Activated T-cell treated with anti-CD3 and anti-CD28 coated beads for 1 hour (primary cell): Measurements from ENCODE around the gene MARK3.
A peak's percentile ranks its signal among the peaks of the same experiment; 100 is the strongest.

ENCODE experiments used
- DNase-seq: peaks from one replicate; pipeline ENCODE4 v3.0.0-alpha.2; 2020; ENCODE audit warnings: low read depth

MARK3 gene

DNA sequence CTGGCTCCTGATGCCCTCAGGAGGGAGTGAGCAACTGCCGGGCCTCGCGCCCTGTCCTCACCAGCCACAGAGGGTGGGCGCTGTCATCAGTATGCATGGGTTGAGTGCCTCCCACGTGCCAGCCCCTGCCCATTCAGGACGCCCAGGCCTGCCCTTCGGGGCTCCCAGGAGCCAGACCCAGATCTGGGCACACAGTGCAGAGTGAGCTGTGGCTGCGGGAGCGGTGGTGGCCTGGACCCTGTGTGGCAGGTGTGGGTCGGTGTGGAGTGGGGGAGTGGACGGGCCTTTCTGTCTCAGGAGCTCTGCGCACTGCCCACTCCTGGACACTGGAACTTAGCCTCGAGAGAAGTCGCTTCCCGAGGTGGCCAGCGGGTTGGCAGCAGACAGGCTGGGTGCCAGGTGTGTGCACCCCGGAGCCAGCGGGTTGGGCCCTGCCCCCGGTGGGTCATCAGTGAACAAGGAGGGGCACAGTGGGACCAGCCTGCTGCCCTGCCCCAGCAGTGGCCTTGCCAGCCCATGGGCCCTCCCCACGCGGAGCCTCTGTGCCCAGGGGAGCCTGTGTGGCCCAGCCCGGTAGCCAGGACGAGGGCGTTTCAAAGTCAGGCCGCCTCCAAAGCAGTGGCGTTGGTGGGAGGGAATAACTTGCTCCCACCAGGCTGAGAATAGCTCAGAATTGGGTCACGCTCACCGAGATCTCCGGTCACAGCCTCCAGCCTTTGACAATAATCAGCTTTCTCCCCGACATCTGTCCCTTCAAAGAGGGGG is 153.3 kb downstream of the MARK3 start:
- no peak for DNase-seq

DNA sequence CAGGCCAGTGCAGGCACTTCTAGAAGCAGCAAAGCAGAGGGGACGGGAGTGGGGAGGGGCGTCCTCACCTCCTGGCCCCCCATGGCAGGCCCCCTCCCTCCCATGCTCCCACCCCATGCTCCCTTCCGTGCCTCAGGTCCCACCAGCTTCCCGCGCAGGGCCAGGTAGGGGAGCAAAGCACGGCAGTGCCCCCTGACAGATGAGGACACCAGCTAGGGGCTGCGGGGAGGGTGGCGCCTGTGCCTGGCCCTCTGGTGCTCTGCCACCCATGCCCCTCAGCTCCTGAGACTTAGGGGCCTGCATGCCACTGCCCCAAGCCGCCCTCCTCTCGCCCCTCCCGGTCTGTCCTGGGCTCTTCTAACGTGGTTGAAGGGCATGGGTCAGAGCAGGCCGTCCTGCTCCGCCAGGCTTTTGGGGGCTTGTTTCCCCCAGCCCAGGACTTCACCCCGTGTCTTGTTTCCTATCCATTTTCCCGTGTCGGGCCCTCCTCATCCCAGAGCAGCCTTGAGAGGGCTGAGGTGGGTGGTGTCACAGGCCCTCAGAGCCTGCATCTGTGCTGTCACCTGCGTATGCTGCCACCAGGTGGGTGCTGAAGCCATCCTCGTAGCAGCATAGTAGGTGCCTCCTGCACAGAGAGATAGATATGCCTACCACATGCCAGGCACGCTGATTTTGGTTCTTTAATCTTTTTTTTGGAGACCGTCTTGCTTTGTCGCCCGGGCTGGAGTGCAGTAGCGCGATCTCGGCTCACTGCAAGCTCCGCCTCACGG is 154.0 kb downstream of the MARK3 start:
- DNase-seq = no peak

DNA sequence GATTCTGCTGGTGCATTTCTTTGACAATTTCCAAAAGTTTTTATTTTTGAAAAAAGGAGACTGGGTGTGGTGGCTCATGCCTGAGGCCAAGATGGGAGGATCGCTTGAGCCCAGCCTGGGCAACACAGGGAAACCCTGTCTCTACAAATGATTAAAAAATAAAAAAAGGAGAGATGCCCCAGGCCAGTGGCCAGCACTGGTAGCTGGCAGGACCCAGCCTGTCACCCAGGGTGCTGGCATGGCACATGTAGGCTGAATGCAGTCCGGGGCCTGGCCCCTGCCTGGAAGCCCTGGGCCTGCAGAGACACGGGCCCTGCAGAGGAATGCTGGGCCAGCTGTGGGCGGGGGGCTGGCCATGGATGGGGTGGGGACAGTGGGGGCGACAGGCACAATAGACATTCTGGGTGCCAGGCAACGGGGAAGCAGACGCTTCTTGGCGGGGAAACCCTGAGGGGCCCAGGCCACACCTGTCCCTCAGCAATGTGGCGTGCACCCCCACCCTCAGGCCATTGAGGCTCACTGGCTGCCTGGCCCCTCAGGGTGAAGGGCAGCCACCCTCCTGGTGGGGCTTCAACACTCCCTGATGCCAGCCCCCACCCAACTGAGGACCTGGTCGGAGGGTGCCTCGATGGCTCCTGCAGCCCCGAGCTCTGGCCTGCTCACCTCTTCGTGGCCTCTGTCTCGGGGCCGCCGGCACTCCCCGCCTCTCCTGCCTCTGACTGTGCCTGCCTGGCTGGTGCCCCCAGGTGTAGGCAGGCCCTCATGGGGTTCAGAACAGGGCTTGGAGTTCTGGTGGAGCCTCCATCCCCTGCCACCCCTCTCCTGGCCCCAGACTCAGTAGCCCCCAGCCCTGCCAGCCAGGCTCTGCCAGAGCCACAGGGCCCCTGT is 155.8 kb downstream of the MARK3 start:
- DNase-seq = no peak

DNA sequence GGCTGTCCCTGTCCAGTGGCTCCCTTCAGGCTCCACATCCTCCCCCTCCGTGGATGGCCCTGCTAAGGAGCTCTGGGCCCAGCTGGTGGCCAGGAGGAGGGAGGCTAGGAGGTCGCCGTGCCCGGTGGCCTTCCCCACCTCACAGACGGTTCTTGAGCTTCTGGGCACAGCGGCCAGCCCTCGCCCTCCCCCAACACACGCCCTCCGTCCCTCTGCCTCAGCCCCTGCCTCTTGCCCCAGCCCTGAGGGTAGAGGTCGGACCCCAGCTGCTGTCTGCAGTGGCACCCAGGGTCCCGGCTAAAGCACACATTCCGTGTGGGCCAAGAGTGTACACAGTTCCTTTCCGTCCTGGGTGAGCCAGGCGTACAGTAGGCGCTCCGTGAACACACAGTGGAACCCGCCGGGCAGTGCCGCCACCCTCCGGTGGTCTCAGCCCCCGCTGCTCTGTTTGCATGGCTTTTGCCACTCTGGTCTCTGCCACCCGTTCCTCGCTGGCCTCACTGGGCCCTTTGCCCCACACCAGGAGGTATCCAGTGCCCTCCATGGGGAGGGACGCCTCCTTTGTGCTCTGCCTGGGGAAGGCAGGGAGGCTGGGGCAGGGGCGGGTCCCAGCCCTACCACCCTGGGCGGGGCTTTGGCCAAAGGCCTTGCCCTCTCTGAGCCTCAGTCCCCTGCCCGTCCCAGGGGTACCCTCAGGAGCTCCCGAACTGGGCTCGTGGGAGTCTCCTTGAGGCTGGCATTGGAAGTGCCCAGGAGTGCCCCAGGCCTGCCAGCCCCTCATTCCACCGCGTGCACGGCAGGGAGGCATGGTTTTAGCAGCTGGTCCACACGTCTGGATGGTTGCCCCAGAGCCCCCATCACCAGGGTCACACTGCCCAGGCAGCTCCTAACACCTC is 156.7 kb downstream of the MARK3 start:
- DNase-seq = no peak

DNA sequence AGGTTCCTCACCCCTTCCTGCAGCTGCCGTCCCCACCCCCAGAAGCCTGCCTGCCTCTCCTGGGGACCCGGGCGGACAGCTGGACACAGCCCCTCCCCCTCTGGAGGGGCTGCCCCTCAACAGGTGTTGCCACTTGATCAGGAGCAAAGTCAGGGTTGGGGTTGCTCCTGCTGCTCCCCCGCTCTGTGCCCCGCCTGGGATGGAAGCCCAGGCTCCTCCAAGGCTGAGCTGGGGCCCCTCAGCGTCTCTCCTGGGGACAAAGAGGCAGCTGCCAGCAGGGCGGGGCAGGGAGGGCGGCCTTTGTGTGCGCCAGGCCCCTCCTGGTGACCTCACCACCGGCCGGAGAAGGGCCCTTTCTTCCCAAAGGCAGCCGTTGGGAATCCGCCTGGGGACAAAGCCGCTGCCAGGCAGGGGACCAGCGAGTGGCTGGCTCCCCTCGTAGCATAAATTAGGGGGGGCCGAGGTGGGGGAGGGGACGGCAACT is 157.4 kb downstream of the MARK3 start:
- no peak for DNase-seq

DNA sequence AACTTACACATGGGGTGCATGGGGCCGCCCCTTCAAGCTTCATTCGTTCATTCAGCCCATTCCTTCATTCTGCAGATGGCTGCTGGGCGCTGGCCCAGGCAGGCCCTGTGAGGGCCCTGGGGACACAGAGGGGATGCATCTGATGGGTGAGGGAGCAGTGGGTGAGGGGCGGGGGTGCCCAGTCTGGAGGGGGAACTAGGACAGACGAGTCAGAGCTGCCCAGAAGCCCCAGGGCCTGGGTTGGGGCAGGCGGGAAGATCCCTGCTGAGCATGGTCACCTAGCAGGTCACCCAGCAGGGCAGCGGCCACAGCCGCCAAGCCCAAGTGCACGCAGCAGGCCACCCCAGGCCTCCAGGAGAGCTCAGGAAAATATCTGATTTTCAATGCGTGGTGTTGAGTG is 157.9 kb downstream of the MARK3 start:
- no peak for DNase-seq

DNA sequence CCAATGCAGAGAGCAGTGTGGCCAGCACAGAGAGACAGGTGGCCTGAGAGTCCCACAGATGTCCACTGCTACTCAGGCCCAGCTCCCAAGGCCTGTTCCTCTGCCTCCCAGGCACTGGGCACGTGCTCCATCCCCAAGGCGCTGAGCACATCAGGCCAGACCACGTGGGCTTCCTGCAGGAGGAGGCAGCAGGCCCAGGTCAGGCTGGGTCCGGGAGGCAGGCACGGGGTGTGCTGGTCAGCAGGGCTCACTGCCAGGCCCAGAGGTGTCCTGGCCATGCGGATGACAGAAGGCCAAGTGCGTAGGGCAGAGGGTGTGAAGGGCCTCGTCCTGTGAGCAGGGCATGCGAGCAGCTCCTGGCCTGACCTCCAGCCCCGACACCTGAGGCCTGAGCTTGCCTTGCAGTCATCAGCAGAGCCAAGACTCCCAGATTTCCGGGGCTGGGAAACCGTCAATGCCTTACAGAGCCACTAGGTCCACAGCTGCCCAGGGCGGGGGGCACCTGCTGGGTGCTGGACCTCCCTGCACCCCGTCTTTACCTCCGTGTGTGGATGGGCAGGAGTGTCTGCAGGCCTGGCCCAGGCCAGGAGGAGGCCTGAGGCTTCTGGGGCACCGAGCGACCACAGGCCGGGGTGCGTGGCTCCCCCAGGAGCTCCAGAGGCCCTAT is 158.6 kb downstream of the MARK3 start:
- DNase-seq = no peak

DNA sequence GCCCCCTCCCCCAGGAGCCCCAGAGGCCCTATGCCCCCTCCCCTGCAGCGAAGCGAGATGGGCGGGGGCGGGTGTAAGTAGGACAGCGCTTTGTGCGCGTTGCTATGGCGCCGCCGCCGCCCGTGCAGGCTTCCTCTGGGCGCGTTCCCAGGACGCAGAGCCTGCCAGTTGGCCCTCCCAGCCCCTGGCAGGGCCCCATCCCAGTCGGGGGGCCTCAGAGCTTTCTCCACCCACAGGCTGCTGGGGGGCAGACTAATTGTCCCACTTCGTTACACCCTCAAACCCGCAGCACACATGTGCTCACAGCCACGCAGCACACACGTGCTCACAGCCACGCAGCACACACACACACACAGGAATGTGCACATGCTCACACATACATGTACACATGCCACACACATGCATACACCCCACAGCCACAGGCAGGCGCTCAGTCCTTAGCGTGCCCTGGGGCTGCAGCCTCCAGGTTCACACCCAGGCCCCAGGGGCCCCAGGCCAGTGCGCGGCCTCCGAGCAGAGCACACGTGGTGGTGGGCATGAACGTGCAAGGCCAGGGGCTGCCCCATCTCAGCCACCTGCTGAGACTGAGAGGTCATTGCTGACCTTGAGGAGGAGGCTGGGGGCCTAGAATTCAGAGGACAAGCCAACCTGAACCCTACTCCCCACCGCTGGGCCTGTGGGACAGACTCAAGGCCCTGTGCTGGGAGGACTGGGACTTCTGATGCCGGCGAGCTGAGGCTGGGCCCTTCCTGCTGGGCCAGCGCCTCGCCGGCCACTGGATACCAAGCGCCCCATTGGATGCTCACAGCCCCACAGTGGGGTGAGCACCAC is 159.4 kb downstream of the MARK3 start:
- no peak for DNase-seq

DNA sequence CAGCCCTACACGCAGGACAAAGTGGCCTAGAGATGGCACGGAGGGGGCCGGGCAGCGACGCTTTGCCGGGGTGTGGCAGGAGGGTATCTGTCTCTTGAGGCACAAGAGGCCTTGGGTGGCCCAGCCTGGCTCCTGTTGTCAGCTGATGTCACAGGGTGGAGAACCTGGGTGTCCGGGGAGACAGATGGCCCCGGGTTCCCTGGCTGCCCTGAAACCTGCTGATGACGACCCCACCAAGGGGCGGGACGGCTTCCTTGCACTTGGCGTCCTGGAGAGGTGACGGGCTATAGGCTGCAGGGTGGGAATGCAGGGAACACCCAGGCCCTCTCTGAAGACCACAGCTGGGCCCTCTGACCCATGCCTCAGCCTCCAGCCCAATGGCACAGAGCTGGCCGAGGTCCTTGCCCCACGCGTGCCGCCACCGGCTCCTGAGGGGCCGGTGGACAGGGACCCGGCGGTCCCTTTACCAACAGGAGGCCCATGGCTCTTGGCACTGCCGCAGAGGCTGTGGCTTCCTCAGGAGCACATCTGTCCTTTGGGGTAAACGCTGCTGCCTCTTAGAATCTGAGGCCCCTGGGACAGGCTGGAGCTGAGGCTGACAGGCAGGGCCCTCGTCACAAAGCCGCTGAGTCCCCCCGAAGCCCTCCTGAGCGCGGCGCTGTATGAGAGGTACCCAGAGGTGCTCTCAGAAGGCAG is 160.2 kb downstream of the MARK3 start:
- DNase-seq = no peak

DNA sequence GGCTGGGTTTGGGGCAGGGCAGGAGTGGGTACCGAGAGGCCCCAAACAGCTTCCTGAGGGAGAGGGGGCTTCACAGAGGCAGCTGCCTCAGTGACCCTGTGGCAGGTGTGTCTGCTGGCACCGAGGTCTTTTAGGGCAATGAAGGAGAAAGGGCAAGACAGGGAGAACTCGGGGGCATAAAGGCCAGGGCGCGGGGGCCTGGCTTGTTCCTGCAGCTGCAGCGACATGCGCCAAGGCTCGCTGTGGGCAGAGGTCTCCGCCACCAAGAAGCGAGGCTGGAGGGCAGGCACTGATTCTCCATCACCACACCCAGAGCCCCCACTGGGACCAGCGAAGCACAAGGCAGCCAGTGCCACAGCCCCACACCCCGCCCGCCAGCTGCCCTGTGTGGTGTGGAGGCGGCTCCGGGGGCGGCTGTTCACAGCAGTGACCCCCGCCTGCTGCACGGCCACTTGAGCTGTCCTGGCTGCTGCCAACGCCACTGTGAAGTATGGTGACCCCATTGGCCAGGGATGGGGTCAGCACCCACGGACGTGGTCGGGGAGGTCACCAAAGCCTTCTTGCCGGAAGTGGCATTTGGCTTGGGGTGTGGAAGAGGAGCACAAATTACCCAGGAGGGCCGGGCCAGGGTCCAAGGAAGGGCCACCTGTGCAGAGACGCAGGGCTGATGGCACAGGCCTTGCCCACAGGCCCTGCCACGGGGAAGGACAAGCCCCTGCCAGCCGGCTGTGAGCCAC is 160.9 kb downstream of the MARK3 start:
- no peak for DNase-seq

DNA sequence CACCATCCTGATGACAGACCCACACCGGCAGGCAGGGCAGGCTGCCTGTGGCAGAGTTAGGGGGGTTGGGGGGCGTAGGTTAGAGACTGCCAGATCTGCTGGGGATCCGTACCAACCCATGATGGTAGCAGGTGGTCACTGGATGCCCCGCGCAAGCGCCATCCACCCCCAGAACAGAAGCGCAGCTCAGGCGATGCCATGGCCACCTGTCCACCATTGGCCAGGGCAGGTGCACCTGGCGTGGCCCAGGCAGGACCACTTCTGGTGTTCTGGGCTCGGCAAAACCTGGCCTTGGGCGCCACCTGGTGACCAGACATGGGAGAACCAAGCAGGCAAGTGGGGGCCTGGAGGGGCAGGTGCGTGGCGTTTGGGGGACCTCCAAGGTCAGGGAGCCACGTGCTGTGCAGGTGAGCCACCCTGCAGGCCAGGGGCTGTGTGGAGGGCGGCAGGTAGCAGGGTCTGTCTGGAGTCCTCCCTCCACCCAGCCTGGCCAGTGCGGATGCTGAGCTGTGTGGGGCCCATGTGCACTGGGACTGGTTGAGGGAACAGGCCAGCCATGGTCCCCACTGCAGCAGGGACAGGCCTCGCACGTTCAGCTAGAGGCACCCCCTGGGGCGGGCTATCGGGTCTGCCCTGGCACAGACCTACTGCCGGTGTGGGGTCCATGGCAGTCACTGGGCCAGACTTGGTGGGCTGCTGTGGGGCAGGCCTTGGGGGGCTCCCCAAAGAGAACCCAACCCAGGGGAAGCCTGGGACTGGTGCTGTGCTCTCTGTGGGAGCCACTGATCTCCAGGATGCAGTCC is 161.6 kb downstream of the MARK3 start:
- peak; percentile 77 for DNase-seq

DNA sequence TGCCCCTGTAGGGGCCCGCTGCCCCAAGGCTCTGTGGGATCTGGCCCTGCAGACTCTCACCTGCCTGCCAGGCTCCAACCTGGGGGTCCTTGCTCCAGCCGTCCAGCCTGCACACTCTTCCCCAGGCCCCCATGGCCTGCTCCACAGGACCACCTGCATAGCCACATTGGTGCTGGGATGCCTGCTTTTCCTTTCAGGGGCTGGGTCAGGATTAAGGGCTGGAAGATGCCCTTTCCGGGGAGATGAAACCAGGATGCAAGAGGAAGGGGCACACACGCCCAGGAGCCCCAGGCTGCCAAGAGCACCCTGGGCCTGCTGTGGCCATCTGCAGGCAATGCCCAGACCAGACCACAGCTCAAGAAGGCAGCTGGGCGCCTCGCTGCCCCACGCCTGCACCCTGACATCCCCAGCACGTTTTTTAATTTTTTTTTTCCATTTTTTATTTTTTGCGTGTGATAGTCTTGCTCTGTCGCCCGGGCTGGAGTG is 162.3 kb downstream of the MARK3 start:
- no peak for DNase-seq

DNA sequence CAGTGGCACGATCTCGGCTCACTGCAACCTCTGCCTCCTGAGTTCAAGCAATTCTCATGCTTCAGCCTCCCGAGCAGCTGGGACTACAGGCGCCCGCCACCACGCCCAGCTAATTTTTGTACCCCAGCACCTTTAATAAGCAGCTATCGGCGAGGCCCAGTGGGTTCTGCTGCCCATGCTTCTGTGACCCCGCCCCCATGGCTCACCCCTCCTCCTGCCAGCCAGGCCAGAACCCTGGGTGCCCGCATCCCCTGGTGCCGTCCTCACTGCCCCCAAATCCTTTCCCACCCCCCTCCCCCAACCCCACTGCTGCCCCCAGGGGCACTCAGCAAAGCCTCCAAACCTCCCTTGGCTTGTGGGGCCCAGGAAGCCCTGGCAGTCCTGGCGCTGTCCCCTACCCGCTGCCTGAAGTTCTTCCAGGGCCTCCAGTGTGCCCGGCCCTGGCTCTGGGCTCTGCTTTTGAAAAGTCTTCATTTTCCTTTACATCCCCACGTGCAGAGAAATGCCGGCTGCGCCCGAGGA is 162.8 kb downstream of the MARK3 start:
- no peak for DNase-seq

DNA sequence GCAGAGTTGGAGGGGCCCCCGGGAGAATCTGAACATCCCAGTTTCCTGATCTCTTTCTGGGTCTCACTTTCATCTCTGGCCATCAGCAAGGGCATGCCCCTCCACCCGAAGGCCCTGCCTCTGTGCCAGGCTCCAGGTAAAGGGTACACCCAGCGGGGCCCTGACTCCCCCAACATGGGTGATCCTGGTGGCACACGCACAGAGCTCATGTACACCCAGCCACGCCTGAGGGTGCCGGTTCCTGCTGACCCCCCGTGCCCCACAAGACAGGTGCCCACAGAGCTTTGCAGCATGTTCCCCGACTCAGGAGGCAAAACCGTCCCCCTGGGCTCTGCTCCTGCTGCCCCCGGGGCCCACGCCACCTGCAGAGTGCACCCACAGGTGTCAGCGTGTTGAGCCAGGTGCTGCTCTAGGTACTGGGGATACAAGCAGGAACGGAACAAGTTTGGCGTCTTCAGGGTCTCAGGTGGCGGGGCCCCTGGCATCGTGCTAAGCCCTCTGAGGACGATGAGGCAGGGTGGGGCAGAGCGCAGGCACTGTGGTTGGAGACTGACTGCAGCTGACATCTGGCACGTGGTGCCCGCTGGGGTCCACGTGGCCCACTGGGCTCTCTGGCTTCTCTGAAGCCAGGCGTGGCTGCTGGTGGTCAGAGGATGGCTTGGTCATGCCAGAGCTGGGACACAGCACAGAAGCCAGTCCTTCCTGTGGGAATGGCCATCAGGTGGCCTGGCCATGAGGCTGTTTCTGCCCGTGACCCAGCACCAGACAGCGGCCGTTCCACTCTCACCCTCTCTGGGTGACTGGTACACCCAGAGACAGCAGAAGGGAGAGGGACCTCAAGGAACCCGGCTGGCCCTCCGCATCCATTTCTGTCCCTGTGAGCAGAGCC is 163.5 kb downstream of the MARK3 start:
- no peak for DNase-seq

DNA sequence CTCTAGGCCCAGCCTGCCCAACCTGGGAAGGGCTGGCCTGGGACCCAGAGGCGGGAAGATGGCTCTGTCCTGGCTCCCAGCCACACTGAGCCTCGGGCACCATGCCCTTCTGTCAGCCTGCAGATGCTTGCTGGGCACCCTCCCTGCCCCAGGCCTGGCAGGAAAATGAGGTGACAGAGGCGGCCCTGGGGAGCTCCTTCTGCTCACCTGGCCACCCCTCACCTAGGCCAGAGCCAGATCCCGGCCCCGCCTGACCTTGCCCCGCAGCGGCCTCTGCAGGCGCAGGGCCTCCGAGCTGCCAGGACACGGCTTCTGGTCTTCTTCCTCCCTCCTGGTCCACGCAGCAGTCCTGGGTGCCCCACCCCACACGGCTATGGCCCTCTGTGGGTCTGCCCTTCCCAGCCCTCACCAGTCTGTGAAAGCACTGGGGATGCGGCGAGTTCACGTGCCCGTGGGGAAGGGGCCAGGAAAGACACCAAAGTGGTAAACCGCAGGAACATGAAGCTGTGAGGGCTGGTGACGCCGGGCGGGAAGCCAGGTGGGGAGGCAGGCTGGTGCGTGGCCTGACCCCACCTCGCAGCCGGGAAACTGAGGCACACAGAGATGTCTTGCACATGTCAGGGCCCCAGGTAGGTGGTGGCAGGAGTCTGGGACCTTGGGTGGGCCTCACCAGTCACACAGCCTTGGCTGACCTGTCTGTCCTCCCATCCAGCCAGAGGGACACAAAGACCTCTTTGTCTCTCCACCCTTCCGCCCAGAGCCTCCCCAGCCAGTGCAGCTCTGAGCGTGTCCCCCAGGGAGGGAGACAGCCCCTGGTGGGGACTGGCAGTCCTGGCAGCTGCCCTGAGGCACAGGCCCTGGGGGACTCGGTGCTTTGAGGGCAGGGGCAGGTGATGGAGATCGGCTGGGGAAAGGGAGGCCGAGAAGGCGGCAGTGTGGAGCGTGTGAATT is 164.4 kb downstream of the MARK3 start:
- DNase-seq = no peak
